Panc1 (cell line): Measurements from ENCODE around the gene EMX1. TPM values are rescaled to one million over a fixed set of nuclear protein-coding genes. Genes with fewer than 3 reads are reported as not detected.
"Not testable (repeated sequence)": the region's sequence is repeated elsewhere in the genome, so short reads cannot be mapped to it uniquely, and the experiment has no call there.

ENCODE experiments used
- ATAC-seq: fragments of 200-7000 bp; cut with Tn5 transposase; 2 replicates; pipeline ENCODE4 v1.9.1; 2020; ENCODE audit warnings: mild to moderate bottlenecking, moderate library complexity
- BruUV-seq: library from RNA; stranded (reverse); fragments of 400-500 nt; replicated peaks from 2 replicates; lab custom pipeline; 2021; lab: Mats Ljungman, UMichigan
- CTCF ChIA-PET: fragments of 300-600 bp; sonication (Branson Sonifier 250); formaldehyde crosslinking; loops from one replicate; lab custom pipeline; 2022; ENCODE audit warnings: antibody characterized with exemption; lab: Charles Lee
- POLR2A ChIA-PET: fragments of 300-600 bp; sonication (Branson Sonifier 250); formaldehyde crosslinking; loops from one replicate; lab custom pipeline; 2022; ENCODE audit warnings: antibody characterized with exemption; lab: Charles Lee
- DNase-seq: peaks from one replicate; pipeline ENCODE4 v3.0.0-alpha.2; 2010; ENCODE audit warnings: low read depth, low spot score
- H3K27ac ChIP-seq: 2 replicates; pipeline ENCODE4 v1.5.1; 2011; ENCODE audit warnings: mild to moderate bottlenecking, low read length, inconsistent platforms
- H3K27me3 ChIP-seq: fragments of 200-500 bp; sonication (Bioruptor generic); 2 replicates; pipeline ENCODE4 v1.6.0; 2014; ENCODE audit warnings: low read length, inconsistent platforms; ENCODE audit not compliant: control insufficient read depth, insufficient read depth
- H3K36me3 ChIP-seq: fragments of 200-500 bp; sonication (Bioruptor generic); 2 replicates; pipeline ENCODE4 v1.5.1; 2014; ENCODE audit warnings: inconsistent platforms, mild to moderate bottlenecking, low read length, moderate library complexity; ENCODE audit not compliant: control insufficient read depth, insufficient read depth
- H3K4me1 ChIP-seq: 2 replicates; pipeline ENCODE4 v1.5.1; 2011; ENCODE audit warnings: inconsistent platforms, mild to moderate bottlenecking, low read length, moderate library complexity; ENCODE audit not compliant: control insufficient read depth, insufficient read depth
- H3K4me3 ChIP-seq, 2 experiments: 2 replicates each; pipeline ENCODE4 v1.5.1; 2011 to 2012; ENCODE audit warnings: low read depth in 2 of 2, low read length in 2 of 2, mild to moderate bottlenecking in 2 of 2, inconsistent platforms in 1 of 2, moderate library complexity in 1 of 2
- H3K9me3 ChIP-seq: fragments of 200-500 bp; sonication (Bioruptor generic); 2 replicates; pipeline ENCODE4 v1.5.1; 2014; ENCODE audit warnings: low read depth, mild to moderate bottlenecking, inconsistent platforms, low read length, moderate library complexity; ENCODE audit not compliant: control insufficient read depth, insufficient read depth
- CTCF ChIP-seq: fragments of 450-650 bp; IDR thresholded peaks from 2 replicates; pipeline ENCODE4 v1.5.1; 2017; ENCODE audit warnings: mild to moderate bottlenecking
- POLR2AphosphoS5 ChIP-seq: IDR thresholded peaks from 2 replicates; pipeline ENCODE4 v1.6.1; 2012; ENCODE audit warnings: mild to moderate bottlenecking, low read depth, low read length, moderate library complexity
- REST ChIP-seq, 2 experiments: IDR thresholded peaks; 2 replicates each; pipeline ENCODE4 v1.6.1; 2011 to 2012; ENCODE audit warnings: low read depth in 2 of 2, control low read depth in 1 of 2, low read length in 1 of 2, mild to moderate bottlenecking in 1 of 2, moderate library complexity in 1 of 2; ENCODE audit not compliant: insufficient read depth in 1 of 2
- SIN3A ChIP-seq: IDR thresholded peaks from 2 replicates; pipeline ENCODE4 v1.6.1; 2012; ENCODE audit warnings: low read depth, mild to moderate bottlenecking, low read length, moderate library complexity, borderline replicate concordance; ENCODE audit not compliant: insufficient read depth
- TCF7L2 ChIP-seq: IDR thresholded peaks from 2 replicates; pipeline ENCODE4 v1.6.1; 2011; ENCODE audit warnings: mild to moderate bottlenecking, low read depth, low read length, inconsistent platforms
- in situ Hi-C: cut with HindIII; loops from 2 replicates; pipeline ENCODE4 v1.10.0; 2016; ENCODE audit warnings: low sequenced_read_pairs, low pct_unique_long_range_greater_than_20kb
- intact Hi-C: fragments of 100-400 bp; cut with micrococcal nuclease; formaldehyde crosslinking; loops from one replicate; pipeline ENCODE4 v1.10.0; 2022; ENCODE audit not compliant: unreplicated experiment
- total RNA-seq: library from RNA; stranded (reverse); gene quantifications from one replicate; pipeline ENCODE4 v1.2.1, GENCODE V29; 2021; ENCODE audit not compliant: unreplicated experiment

Gene EMX1
- total RNA-seq, 1 experiment from 2014 or later = 0.36 TPM

GRCh38 chr2:72900191-72900825, 17.0 kb upstream of the EMX1 start:
- DNase-seq = no peak
- H3K9me3 ChIP-seq = no peaks in the 10 kb centered on the region
- no peak for ATAC-seq
- BruUV-seq = no TSS peak
- CTCF ChIA-PET = no interaction called here
- H3K27ac ChIP-seq = no peak overlapping the region
- TF ChIP-seq TCF7L2 = no peak
- TF ChIP-seq SIN3A = no peak
- TF ChIP-seq POLR2AphosphoS5 = no peak
- no peaks in the 10 kb centered on the region for H3K4me1 ChIP-seq
- peaks cover 22% of the 10 kb centered on the region; the same call in 1 of the 2 replicates for H3K27me3 ChIP-seq
- H3K36me3 ChIP-seq = no peaks in the 10 kb centered on the region
- in situ Hi-C loops (no loop called here), intact Hi-C loops (no loop called here)
- no peak overlapping the region for H3K4me3 ChIP-seq
- POLR2A ChIA-PET = no interaction called here

GRCh38 chr2:72901426-72901825, 15.9 kb upstream of the EMX1 start:
- BruUV-seq = no TSS peak
- CTCF ChIA-PET = no interaction called here
- Histone ChIP-seq H3K27me3 (peaks cover 30% of the 10 kb centered on the region), H3K4me3 (no peak overlapping the region), H3K4me1 (no peaks in the 10 kb centered on the region), H3K9me3 (no peaks in the 10 kb centered on the region), H3K27ac (no peak overlapping the region), H3K36me3 (no peaks in the 10 kb centered on the region)
- DNase-seq (no peak), ATAC-seq (no peak)
- in situ Hi-C loops (no loop called here), intact Hi-C loops (no loop called here)
- POLR2A ChIA-PET = no interaction called here
- TF ChIP-seq POLR2AphosphoS5 (no peak), CTCF (no peak), SIN3A (no peak), REST (IDR thresholded peaks at IDR 0.05; ENCODE audit: insufficient read depth in 1 of 2, low read depth in 2 of 2, low read length in 1 of 2) (no peak), TCF7L2 (no peak)

- H3K4me3 ChIP-seq, H3K27ac ChIP-seq, BruUV-seq, intact Hi-C loops, H3K36me3 ChIP-seq, DNase-seq, H3K9me3 ChIP-seq, in situ Hi-C loops, H3K4me1 ChIP-seq, CTCF ChIA-PET, POLR2A ChIA-PET, ATAC-seq: not testable (repeated sequence)
- peaks cover 65% of the 10 kb centered on the region for H3K27me3 ChIP-seq
Observed at GRCh38 chr2:72907369-72907768, 9.9 kb upstream of the EMX1 start.
